Memory B cell (primary cell): ENCODE measurements around the gene LYL1.

Experiments used
- ATAC-seq: fragments of 150-1000 bp; cut with Tn5 transposase; 2 replicates; pipeline ENCODE4 v1.10.0; 2021; ENCODE audit warnings: low read depth, mild to moderate bottlenecking, moderate library complexity
- DNase-seq, 2 donors: peaks; one replicate each; pipeline ENCODE4 v3.0.0; 2022; ENCODE audit warnings: low spot score in 2 of 2
- H3K27ac Mint-ChIP-seq: one replicate; pipeline ENCODE4 v1.8.0; 2022; ENCODE audit warnings: mild to moderate bottlenecking, moderate library complexity, mixed read lengths
- H3K27me3 Mint-ChIP-seq: one replicate; pipeline ENCODE4 v1.8.0; 2022; ENCODE audit warnings: mixed read lengths
- H3K36me3 Mint-ChIP-seq: one replicate; pipeline ENCODE4 v1.8.0; 2022; ENCODE audit warnings: mild to moderate bottlenecking, mixed read lengths
- H3K4me1 Mint-ChIP-seq: one replicate; pipeline ENCODE4 v1.8.0; 2022; ENCODE audit warnings: mixed read lengths
- H3K4me3 Mint-ChIP-seq: one replicate; pipeline ENCODE4 v1.8.0; 2022; ENCODE audit warnings: mild to moderate bottlenecking, moderate library complexity, mixed read lengths
- H3K9me3 Mint-ChIP-seq: one replicate; pipeline ENCODE4 v1.8.0; 2022; ENCODE audit warnings: mixed read lengths

Gene LYL1

GRCh38 chr19:13086341-13086740, 16.3 kb downstream of the LYL1 start:
- Mint-ChIP-seq H3K4me1 (no peaks in the 10 kb centered on the region), H3K36me3 (no peaks in the 10 kb centered on the region), H3K27me3 (peaks cover 5% of the 10 kb centered on the region), H3K4me3 (no peak overlapping the region), H3K27ac (no peak overlapping the region), H3K9me3 (no peaks in the 10 kb centered on the region)
- no peak for DNase-seq
- ATAC-seq: no peak

DNA sequence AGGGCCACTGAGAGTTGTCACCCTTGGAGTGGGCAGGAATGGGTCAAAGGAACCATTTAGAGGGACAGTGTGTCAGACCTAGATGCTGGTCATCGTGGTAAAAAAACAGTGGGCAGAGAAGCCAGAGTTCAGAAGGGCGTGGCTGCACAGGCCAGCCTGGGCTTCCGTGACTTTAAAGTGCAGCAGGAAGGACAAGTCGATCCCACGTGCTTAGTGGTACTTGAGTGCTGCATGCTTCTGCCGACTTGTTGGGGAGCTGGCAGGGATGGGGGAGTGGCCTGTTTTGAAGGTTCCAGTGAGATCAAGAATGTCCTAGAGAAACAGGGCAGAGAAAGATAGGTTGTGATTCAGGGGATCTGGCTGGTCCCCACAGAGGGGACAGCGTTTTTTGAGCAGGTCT, 17.0 kb downstream of the LYL1 start:
- no peak for ATAC-seq
- Mint-ChIP-seq H3K9me3 (no peaks in the 10 kb centered on the region), H3K27me3 (peaks cover 5% of the 10 kb centered on the region), H3K4me3 (no peak overlapping the region), H3K36me3 (no peaks in the 10 kb centered on the region), H3K4me1 (no peaks in the 10 kb centered on the region), H3K27ac (no peak overlapping the region)
- DNase-seq: no peak

- H3K27me3 Mint-ChIP-seq: peaks cover 5% of the 10 kb centered on the region
- H3K36me3 Mint-ChIP-seq: no peaks in the 10 kb centered on the region
- no peak for ATAC-seq
- no peaks in the 10 kb centered on the region for H3K9me3 Mint-ChIP-seq
- H3K4me3 Mint-ChIP-seq: no peak overlapping the region
- H3K27ac Mint-ChIP-seq: no peak overlapping the region
- no peaks in the 10 kb centered on the region for H3K4me1 Mint-ChIP-seq
- DNase-seq: no peak
These were observed 19.0 kb downstream of the LYL1 start for GRCh38 chr19:13083627-13084026.

- ATAC-seq: no peak
- no peak for DNase-seq
- Mint-ChIP-seq H3K9me3 (no peaks in the 10 kb centered on the region), H3K4me3 (no peak overlapping the region), H3K27me3 (peaks cover 5% of the 10 kb centered on the region), H3K4me1 (no peaks in the 10 kb centered on the region), H3K36me3 (no peaks in the 10 kb centered on the region), H3K27ac (no peak overlapping the region)
These were observed 19.7 kb downstream of the LYL1 start for GRCh38 chr19:13083008-13083404.

DNA sequence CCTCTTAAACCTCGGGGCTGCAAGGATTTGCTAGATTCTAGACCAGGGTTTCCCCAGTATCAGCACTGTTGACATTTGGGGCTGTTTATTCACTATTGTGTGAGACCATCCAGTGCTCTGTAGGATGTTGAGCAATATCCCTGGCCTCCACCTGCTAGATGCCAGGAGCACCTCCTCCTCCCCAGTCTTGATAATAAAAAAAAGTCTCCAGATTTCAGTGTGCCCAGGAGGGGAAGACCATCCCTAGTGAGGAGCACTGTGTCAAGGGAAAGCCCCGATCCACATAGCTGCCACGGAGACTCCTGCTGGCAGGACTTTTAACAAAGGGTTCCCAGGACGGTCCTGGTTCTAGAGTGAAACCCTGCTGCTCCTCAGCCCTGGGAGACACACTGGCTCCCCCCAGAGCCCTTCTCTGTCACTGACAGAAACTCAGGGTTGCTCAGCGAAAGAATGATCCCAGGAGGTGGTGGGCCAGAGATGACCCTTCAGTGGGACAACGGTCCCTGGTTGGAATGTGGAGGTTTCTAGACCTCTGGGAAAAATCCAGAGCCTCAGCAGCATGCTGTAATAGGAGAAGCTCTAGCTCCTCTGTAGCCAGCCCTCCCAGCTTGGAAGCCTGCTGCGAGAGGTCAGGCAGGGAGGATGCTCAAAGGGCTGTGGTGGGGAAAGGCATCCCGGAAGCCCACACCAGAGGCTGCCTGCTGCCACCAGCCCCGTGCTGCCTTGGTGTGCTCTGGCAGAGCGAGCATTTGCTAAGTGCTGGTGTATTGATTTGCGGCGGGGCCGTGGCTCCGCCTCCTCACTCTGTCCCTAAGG, 20.3 kb downstream of the LYL1 start:
- Mint-ChIP-seq H3K9me3 (no peaks in the 10 kb centered on the region), H3K4me3 (no peak overlapping the region), H3K36me3 (no peaks in the 10 kb centered on the region), H3K27me3 (peaks cover 5% of the 10 kb centered on the region), H3K27ac (no peak overlapping the region), H3K4me1 (no peaks in the 10 kb centered on the region)
- ATAC-seq (no peak), DNase-seq (no peak)

- no peak for DNase-seq
- H3K27ac Mint-ChIP-seq: no peak overlapping the region
- no peaks in the 10 kb centered on the region for H3K36me3 Mint-ChIP-seq
- H3K4me3 Mint-ChIP-seq: no peak overlapping the region
- H3K4me1 Mint-ChIP-seq: no peaks in the 10 kb centered on the region
- no peak for ATAC-seq
- H3K27me3 Mint-ChIP-seq: peaks cover 7% of the 10 kb centered on the region
- no peaks in the 10 kb centered on the region for H3K9me3 Mint-ChIP-seq
These were observed 23.1 kb downstream of the LYL1 start for GRCh38 chr19:13079542-13079986.

GRCh38 chr19:13078897-13079541, 23.6 kb downstream of the LYL1 start:
- H3K27me3 Mint-ChIP-seq: peaks cover 7% of the 10 kb centered on the region
- ATAC-seq (no peak), DNase-seq (no peak)
- no peaks in the 10 kb centered on the region for H3K36me3 Mint-ChIP-seq
- H3K9me3 Mint-ChIP-seq: no peaks in the 10 kb centered on the region
- H3K4me3 Mint-ChIP-seq: no peak overlapping the region
- no peaks in the 10 kb centered on the region for H3K4me1 Mint-ChIP-seq
- no peak overlapping the region for H3K27ac Mint-ChIP-seq

- Mint-ChIP-seq H3K27ac (no peak overlapping the region), H3K27me3 (peaks cover 10% of the 10 kb centered on the region), H3K4me1 (no peaks in the 10 kb centered on the region), H3K4me3 (no peak overlapping the region), H3K9me3 (no peaks in the 10 kb centered on the region), H3K36me3 (no peaks in the 10 kb centered on the region)
- ATAC-seq: no peak
- no peak for DNase-seq
These were observed 24.3 kb downstream of the LYL1 start for GRCh38 chr19:13078381-13078780.

- Mint-ChIP-seq H3K27ac (no peak overlapping the region), H3K4me1 (no peaks in the 10 kb centered on the region), H3K9me3 (no peaks in the 10 kb centered on the region), H3K27me3 (peaks cover 8% of the 10 kb centered on the region), H3K36me3 (no peaks in the 10 kb centered on the region), H3K4me3 (no peak overlapping the region)
- ATAC-seq: no peak
- DNase-seq: no peak
These were observed 25.4 kb downstream of the LYL1 start for GRCh38 chr19:13077240-13077639.

DNA sequence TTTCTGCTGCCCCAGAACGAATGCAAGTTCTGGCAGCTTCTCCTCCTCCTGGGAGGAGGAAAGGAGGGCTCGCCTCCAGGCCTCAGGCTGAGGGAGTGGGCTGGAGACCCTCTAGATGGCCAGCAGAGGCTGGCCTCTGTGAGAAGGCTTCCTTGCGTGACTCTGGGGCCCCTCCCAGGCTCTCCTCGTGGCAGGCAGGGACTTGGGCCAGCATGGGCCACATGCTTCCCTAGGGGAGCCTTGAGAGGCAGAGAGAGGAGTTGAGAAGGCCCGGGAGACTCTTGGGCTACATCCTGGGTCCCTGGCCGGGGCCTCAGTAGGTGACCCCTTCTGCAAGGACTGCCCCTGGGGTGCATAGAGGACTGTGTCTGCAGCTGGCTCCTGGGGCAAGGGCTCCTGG, 25.9 kb downstream of the LYL1 start:
- no peak overlapping the region for H3K4me3 Mint-ChIP-seq
- H3K27ac Mint-ChIP-seq: no peak overlapping the region
- H3K4me1 Mint-ChIP-seq: no peaks in the 10 kb centered on the region
- no peak for DNase-seq
- no peaks in the 10 kb centered on the region for H3K36me3 Mint-ChIP-seq
- H3K27me3 Mint-ChIP-seq: peaks cover 8% of the 10 kb centered on the region
- no peak for ATAC-seq
- H3K9me3 Mint-ChIP-seq: no peaks in the 10 kb centered on the region

GRCh38 chr19:13076320-13076719, 26.3 kb downstream of the LYL1 start:
- Mint-ChIP-seq H3K4me1 (no peaks in the 10 kb centered on the region), H3K9me3 (no peaks in the 10 kb centered on the region), H3K4me3 (no peak overlapping the region), H3K27me3 (peaks cover 8% of the 10 kb centered on the region), H3K36me3 (no peaks in the 10 kb centered on the region), H3K27ac (no peak overlapping the region)
- ATAC-seq: no peak
- no peak for DNase-seq

GRCh38 chr19:13074378-13074777, 28.3 kb downstream of the LYL1 start:
- Mint-ChIP-seq H3K27ac (no peak overlapping the region), H3K4me1 (no peaks in the 10 kb centered on the region), H3K36me3 (no peaks in the 10 kb centered on the region), H3K27me3 (peaks cover 8% of the 10 kb centered on the region), H3K4me3 (no peak overlapping the region), H3K9me3 (no peaks in the 10 kb centered on the region)
- no peak for DNase-seq
- ATAC-seq: no peak

- no peak for ATAC-seq
- peaks cover 8% of the 10 kb centered on the region for H3K27me3 Mint-ChIP-seq
- no peaks in the 10 kb centered on the region for H3K36me3 Mint-ChIP-seq
- no peaks in the 10 kb centered on the region for H3K9me3 Mint-ChIP-seq
- DNase-seq: no peak
- H3K27ac Mint-ChIP-seq: no peak overlapping the region
- no peaks in the 10 kb centered on the region for H3K4me1 Mint-ChIP-seq
- no peak overlapping the region for H3K4me3 Mint-ChIP-seq
These were observed 29.4 kb downstream of the LYL1 start for GRCh38 chr19:13073263-13073662.

DNA sequence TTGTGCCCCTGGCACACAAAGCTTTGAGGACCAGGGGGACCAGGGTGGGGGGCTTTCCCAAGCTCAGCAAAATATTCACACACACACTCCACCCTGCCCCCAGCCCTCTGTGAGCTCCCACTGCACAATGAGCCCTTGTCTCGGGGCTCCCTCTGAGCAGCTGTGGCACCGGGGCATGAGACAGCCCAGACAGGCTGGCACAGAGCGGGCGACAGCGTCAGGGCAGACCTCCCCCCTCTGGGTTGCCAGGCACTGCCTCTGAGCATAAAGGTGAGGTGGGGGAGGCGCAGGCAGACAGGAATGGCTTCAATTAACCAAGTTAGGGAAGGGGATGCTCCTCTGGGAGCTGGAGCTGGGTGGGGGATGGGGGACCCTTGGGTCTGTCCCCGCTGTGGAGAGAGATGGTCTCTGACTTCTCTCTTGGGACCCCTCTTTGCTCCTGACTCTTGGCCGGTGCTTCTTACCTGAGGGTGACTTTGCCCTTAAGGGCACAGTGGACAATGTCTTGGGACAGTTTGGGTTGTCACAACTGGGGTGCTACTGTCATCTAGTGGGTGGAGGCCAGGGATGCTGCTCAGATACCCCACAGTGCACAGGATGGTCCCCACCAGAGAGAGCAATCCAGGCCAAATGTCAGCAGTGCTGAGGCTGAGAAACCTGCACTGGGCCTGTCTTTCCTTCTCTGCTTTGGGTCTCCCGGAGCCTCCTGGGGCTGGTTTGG, 30.3 kb downstream of the LYL1 start:
- Mint-ChIP-seq H3K36me3 (no peaks in the 10 kb centered on the region), H3K4me3 (no peak overlapping the region), H3K9me3 (no peaks in the 10 kb centered on the region)

More for the DNA sequence above, 30.3 kb downstream of the LYL1 start:
- peaks cover 10% of the 10 kb centered on the region for H3K27me3 Mint-ChIP-seq
- H3K27ac Mint-ChIP-seq: no peak overlapping the region
- no peak for DNase-seq
- no peaks in the 10 kb centered on the region for H3K4me1 Mint-ChIP-seq
- ATAC-seq: no peak
